Amygdala (tissue), 56 donors: ENCODE data around the gene GIMAP1.
A peak's percentile ranks its signal among the peaks of the same experiment; 100 is the strongest.
"Not testable (repeated sequence)": the region's sequence is repeated elsewhere in the genome, so short reads cannot be mapped to it uniquely, and the experiment has no call there.

ENCODE experiments used
- DNase-seq, 56 donors: peaks; one replicate each; lab custom pipeline; 2025; lab: John Stamatoyannopoulos, UW

Gene GIMAP1

DNA sequence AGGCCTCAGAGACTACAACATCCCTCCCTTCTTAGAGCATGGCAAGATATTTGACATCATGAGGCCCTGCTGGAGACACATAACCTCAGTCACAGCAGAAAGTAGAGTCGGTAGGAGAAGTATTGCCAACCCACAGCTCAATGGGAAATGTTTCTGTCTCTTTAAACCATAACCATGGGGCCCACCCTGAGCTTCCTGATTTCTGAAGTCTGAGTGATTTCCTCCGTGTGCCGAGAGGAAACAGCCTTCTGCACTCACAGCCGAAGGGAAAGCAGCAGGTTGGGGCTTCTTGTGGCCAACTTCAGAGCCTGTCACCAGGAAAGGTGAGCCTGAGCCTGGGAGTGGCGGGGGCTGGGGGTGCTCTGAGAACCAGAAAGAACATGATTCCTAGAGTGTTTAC is at the start of gene GIMAP1:
GIMAP1 (plus strand) TSS at position 246 of the 400 bp plus-strand sequence. CDS start 2,435 bp downstream, outside the sequence.
- peak in 1 of 56 donors; percentile 30 for DNase-seq

GRCh38 chr7:150668472-150668911 is 47.9 kb upstream of the GIMAP1 start:
- DNase-seq: no peak

GRCh38 chr7:150668977-150669376 is 47.4 kb upstream of the GIMAP1 start:
- DNase-seq: no peak

DNA sequence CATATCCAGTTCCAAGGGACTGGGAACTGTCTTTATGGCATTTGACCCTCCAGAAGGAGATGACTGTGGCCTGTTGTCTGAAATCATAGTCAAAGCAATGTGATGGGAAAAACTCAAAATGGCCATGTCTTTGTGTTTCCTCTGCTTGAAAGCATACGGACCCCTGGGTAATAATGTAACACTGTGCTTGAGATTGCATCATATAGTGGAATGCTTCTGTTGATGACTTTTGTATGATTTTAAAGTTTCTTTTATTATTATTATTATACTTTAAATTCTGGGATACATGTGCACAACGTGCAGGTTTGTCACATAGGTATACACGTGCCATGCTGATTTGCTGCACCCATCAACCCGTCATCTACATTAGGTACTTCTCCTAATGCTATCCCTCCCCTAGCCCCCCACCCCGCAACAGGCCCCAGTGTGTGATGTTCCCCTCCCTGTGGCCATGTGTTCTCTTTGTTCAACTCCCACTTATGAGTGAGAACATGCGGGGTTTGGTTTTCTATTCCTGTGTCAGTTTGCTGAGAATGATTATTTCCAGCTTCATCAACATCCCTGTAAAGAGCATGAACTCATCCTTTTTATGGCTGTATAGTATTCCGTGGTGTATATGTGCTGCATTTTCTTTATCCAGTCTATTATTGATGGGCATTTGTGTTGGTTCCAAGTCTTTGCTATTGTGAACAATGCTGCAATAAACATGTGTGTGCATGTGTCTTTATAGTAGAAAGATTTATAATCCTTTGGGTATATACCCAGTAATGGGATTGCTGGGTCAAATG is 44.4 kb upstream of the GIMAP1 start:
- not testable (repeated sequence) for DNase-seq

DNA sequence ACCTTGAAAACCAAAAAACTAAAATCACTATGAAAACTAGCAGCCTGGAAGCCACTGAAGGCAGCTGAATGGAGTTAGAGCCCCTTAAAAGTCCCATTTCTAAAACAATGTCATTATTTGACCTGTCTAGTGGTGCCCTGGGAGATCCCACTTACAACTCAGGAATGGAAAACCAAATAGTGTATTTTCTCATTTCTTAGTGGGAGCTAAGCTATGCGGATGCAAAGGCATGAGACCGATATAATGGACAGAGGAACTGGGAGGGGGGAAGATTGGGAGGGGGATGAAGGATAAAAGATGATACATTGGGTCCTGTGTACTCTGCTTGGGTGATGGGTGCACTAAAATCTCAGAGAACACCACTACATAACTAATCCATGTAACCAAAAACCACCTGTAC is 40.7 kb upstream of the GIMAP1 start:
- no peak for DNase-seq

DNA sequence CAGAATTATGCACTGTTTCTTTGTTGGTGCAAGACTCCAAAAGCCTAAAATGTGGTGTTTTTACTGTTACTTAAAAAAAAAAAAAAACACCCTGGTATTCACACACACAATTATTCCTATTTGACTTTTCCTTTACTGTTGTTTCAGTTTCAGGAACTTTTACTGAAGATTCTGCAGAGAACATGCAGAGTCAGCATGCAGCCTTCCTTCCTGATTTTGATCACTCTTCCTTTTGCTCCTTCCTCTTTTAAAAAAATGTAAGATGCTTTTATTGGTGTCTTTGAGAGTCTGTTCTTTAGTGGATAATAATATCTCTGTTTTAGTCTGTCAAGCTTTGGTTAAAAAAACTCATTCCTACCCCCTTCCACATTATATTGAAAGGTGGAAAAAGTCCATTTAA is 40.1 kb upstream of the GIMAP1 start:
- peak in 1 of 56 donors; percentile 6 for DNase-seq

DNA sequence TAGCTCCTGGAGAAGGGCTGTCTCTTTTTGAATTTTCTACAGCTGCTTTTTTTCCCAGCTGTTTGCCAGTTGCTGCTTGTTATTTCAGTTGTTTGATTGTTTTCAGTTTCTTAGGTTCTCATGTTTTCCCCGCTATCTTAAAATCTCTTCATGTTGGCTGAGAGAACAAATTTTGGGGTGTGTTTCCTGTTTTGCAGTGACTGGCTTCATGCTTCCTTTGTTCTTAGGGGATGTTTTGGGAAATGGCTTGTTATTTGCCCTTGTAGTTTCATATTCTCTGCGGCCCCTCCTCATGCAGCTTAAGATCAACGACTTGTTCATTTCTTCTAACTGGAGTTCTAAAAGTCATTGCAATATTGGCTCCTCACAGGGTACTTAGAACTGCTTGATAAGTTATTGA is 39.6 kb upstream of the GIMAP1 start:
- not testable (repeated sequence) for DNase-seq

GRCh38 chr7:150678601-150679000 is 37.8 kb upstream of the GIMAP1 start:
- not testable (repeated sequence) for DNase-seq

DNA sequence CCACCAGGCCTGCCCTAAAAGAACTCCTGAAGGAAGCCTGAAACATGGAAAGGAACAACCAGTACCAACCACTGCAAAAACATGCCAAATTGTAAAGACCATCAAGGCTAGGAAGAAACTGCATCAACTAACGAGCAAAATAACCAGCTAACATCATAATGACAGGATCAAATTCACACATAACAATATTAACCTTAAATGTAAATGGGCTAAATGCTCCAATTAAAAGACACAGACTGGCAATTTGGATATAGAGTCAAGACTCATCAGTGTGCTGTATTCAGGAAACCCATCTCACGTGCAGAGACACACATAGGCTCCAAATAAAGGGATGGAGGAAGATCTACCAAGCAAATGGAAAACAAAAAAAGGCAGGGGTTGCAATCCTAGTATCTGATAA is 36.0 kb upstream of the GIMAP1 start:
- not testable (repeated sequence) for DNase-seq

DNA sequence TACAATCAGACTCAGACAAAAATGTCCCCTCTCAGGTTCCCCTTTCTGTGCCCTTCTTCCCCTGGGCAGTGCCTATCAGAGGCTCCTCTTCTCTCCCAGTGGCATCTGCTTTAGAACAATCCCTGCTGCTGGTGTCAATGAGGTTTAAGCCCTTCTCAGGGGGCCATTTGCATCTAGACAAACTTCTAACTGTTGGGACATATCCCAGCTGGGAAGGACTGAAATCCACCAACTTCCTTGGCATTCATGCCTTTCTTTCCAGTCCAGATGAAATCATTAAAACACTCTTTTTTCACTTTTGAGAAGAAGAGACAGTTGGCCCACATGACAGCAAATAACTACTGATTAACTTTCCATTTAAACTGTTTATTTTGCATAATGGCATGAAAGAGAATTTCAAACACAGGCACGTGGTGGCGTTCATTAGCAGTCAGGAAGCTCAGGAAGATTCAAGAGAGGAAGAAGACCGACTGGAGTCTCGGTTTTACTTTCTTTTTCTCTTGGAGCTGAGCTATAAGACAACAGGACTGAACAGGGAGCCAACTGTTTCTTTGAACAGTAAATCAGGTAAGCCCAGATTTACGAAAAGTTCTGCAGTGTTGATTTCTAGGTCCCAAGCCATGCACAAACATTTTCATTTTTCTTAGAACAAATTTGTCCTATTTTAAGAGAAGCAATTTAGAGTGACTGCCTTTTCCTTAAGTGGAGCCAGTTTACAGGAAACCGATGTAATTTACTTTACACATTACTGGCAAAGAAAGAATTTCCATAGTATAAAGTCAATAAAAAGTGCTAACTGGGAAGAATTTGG is 31.0 kb upstream of the GIMAP1 start, which contains the start of gene GIMAP2:
GIMAP2 (plus strand) TSS at position 488 of the 811 bp plus-strand sequence. CDS start 1,354 bp downstream, outside the sequence.
- no peak for DNase-seq

DNA sequence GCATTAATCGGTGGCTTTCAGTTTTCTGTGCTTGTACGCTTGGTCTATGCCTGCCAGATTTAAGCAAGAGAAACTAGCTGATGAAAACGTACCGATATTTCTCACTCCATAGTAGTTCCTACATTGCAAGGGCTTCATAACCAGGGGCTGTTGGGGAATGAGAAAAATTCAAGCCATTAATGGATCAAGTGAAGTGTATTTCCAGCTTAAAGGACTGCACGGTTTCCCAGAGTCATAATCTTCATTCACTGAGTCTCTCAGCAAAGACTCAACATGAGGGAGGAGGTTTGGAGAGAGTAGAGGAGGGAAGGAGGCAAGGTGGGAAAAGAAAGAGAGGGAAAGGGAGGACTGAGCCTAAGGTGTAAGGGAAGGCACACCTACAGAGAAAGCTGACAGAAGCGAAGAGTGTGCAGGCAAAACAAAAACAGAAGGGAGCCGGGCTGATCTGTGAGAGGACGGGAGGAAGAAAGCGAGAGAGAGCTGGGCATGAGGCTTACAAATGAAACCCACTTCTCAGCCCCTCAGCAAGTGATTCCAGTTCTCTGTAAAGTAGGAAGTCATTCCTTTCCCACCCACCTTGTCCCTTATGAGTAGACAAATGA is 30.3 kb upstream of the GIMAP1 start:
- DNase-seq: no peak

GRCh38 chr7:150688630-150689029 is 27.8 kb upstream of the GIMAP1 start:
- DNase-seq: no peak

DNA sequence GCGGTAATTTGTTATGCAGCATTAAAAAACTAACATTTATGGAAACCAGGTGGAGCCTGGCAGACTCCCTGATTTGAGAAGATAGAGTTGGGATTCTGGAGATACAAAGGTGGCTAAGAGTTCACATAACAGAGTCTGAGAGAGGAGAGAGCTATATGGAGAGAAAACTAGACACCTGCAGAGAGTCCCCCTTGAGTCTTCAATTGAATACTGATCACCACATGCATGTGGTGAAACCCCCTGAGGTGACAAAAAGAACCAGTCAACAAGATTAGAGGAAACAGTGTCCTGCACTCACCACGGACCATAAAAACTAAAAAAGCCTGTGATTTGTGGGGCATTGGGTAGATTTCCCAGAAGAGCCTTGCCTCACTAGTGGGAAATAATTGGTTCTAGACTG is 20.8 kb upstream of the GIMAP1 start:
- DNase-seq: no peak

DNA sequence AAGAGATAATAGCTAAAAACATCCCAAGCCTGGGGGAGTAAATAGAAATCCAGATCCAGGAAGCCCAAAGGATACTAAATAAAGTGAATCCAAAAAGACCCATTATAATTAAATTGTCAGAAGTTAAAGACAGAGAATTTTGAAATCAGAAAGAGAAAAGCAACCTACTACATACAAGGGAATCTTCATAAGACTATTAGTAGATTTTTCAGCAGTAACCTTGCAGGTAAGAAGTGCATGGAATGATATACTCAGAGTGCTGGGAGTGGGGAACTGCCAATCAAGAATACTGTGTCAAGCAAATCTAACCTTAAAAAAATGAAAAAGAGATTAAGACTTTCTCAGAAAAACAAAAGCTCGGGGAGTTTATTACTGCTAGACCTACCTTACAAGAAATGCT is 13.2 kb upstream of the GIMAP1 start:
- DNase-seq: no peak

DNA sequence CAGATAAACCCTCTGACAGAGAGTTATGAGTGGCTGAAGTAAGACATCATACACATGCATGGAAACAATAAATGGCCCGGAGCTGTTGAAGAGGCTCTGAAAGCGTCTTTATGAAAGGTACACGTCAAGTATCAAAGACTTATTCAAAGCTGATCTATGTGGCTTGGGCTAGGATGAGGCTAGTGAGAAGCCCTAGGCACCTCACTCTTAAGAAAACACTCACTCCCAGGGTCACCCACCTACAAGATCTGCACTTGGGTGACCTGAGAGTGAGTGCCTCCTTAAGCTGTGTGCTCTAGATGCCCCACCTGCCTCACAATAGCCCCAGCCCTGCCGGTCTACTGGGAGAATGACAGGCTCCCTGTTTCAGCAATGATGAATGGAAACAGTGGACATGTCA is 1.1 kb upstream of the GIMAP1 start:
- no peak for DNase-seq

- no peak for DNase-seq
Observed at GRCh38 chr7:150715738-150716137, 675 bp upstream of the GIMAP1 start.

DNA sequence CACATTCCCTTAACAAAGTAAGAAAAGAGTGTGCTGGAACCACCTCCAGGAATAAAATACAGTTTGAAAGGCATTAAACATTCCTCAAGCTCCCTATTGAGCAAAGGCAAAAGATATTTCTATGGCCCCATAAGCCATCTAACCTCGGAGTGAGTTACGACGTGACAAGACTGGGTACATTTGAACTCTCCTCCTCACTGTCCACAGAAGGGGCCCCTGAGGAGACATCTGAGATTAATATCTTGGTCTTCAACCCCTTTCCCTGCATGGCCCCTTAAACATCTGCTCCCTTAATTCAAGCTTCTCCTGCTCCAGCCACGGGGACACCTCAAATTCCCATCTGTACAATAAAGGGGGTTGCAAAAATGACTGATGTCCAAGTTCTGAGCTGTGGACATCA is 526 bp downstream of the GIMAP1 start:
- no peak for DNase-seq

DNA sequence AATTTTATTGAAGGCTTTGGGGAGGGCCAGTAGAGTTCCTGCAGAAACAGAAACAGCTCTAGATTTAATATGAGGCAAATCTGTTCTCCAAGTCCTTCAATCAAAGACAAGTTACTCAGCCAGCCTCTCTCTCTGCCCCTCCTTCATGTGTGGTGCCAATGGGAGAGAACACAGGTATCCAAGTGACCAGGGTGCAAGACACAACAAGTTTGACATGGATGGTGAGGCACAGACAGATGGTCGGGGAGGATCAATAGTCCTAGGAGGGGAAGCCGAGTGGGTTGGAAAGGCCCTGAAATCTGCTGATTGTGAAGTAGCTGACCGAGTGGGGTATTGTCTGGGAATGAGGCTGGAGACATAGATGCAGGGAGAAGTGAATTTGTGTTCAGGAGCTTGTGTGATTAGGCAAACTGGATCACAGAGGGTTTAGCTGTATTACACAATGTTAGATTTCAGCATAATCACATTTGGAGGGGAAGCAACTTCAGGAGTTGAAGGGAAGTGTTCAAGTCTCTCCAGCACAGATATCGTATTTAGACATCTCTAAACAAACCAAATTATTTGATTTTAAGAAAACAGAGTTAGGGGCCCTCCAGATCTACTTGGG is 1.5 kb downstream of the GIMAP1 start:
- no peak for DNase-seq

GRCh38 chr7:150719436-150719835 is 3.0 kb downstream of the GIMAP1 start:
- no peak for DNase-seq
